GM12878 (cell line): Measurements from ENCODE around the gene EFCAB10.

Experiments
- TAF1 ChIP-seq: IDR thresholded peaks from 2 replicates; pipeline ENCODE4 v1.6.1; 2011; ENCODE audit warnings: mild to moderate bottlenecking, low read depth, low read length, borderline replicate concordance
- USF1 ChIP-seq: IDR thresholded peaks from 2 replicates; pipeline ENCODE4 v1.6.1; 2011; ENCODE audit warnings: borderline replicate concordance, low read depth, mild to moderate bottlenecking, moderate library complexity, mixed read lengths, low read length; ENCODE audit not compliant: insufficient read depth; ENCODE audit errors: extremely low read length
- TF ChIP-seq, protein P1 (sequence below), 3 experiments: IDR thresholded peaks in 2 of 3; conservative IDR thresholded peaks in 1 of 3; 2 replicates each; pipeline ENCODE4 v1.5.1; 2011; ENCODE audit warnings: low read depth in 3 of 3, low read length in 3 of 3, mild to moderate bottlenecking in 3 of 3, control low read depth in 2 of 3, moderate library complexity in 2 of 3, inconsistent platforms in 1 of 3, mixed read lengths in 1 of 3; ENCODE audit not compliant: control insufficient read depth in 2 of 3, insufficient read depth in 1 of 3; ENCODE audit errors: extremely low read depth in 1 of 3

- TF ChIP-seq, protein P1, sequence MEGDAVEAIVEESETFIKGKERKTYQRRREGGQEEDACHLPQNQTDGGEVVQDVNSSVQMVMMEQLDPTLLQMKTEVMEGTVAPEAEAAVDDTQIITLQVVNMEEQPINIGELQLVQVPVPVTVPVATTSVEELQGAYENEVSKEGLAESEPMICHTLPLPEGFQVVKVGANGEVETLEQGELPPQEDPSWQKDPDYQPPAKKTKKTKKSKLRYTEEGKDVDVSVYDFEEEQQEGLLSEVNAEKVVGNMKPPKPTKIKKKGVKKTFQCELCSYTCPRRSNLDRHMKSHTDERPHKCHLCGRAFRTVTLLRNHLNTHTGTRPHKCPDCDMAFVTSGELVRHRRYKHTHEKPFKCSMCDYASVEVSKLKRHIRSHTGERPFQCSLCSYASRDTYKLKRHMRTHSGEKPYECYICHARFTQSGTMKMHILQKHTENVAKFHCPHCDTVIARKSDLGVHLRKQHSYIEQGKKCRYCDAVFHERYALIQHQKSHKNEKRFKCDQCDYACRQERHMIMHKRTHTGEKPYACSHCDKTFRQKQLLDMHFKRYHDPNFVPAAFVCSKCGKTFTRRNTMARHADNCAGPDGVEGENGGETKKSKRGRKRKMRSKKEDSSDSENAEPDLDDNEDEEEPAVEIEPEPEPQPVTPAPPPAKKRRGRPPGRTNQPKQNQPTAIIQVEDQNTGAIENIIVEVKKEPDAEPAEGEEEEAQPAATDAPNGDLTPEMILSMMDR (IDR thresholded peaks at IDR 0.05 in 2 of 3, conservative IDR thresholded peaks at IDR 0.05 in 1 of 3; ENCODE audit: control insufficient read depth in 2 of 3, extremely low read depth in 1 of 3, insufficient read depth in 1 of 3, low read depth in 3 of 3, low read length in 3 of 3), result no peak
- TF ChIP-seq USF1 (no peak), TAF1 (no peak)
These were observed 4.0 kb downstream of the EFCAB10 start for GRCh38 chr7:105577251-105577650.
